Naive thymus-derived CD4-positive, alpha-beta T cell (primary cell): ENCODE results near the gene RNU6-1. TPM values are rescaled to one million over a fixed set of nuclear protein-coding genes. Genes with fewer than 3 reads are reported as not detected.

Source experiments
- ATAC-seq: fragments of 150-1000 bp; cut with Tn5 transposase; 2 replicates; pipeline ENCODE4 v1.10.0; 2021; ENCODE audit warnings: mild to moderate bottlenecking, moderate library complexity
- CTCF ChIA-PET: fragments of 350-600 bp; sonication (Branson Sonifier 250); formaldehyde crosslinking; loops from one replicate; lab custom pipeline; 2021; ENCODE audit warnings: antibody characterized with exemption; lab: Charles Lee
- POLR2A ChIA-PET: fragments of 350-600 bp; sonication (Branson Sonifier 250); formaldehyde crosslinking; loops from one replicate; lab custom pipeline; 2021; ENCODE audit warnings: antibody characterized with exemption, inconsistent platforms; lab: Charles Lee
- DNase-seq, 9 donors: peaks; one replicate each; pipeline versions ENCODE4 v3.0.0 to v3.0.0-alpha.2; 2020 to 2022; ENCODE audit warnings: mixed read lengths in 1 of 9
- H3K27ac ChIP-seq: one replicate; pipeline ENCODE4 v1.7.0; 2013; ENCODE audit warnings: mild to moderate bottlenecking, low read depth, low read length, moderate library complexity
- H3K27me3 ChIP-seq, 2 donors: one replicate each; pipeline ENCODE4 v1.7.0; 2013; ENCODE audit warnings: low read length in 2 of 2, mild to moderate bottlenecking in 2 of 2, moderate library complexity in 2 of 2; ENCODE audit not compliant: control insufficient read depth in 2 of 2, insufficient read depth in 2 of 2
- H3K36me3 ChIP-seq, 3 experiments: 1 replicate in 2 of 3; 2 replicates in 1 of 3; pipeline ENCODE4 v1.7.0; 2013; ENCODE audit warnings: low read length in 3 of 3, mild to moderate bottlenecking in 3 of 3, moderate library complexity in 1 of 3; ENCODE audit not compliant: insufficient read depth in 3 of 3, control insufficient read depth in 2 of 3
- H3K4me1 ChIP-seq, 2 donors: one replicate each; pipeline ENCODE4 v1.7.0; 2013; ENCODE audit warnings: low read length in 2 of 2, mild to moderate bottlenecking in 2 of 2, moderate library complexity in 1 of 2; ENCODE audit not compliant: control insufficient read depth in 2 of 2, insufficient read depth in 2 of 2
- H3K4me3 ChIP-seq: 2 replicates; pipeline ENCODE4 v1.7.0; 2013; ENCODE audit warnings: mild to moderate bottlenecking, low read length
- H3K9me3 ChIP-seq, 3 experiments: 1 replicate in 2 of 3; 2 replicates in 1 of 3; pipeline ENCODE4 v1.7.0; 2013; ENCODE audit warnings: low read length in 3 of 3; ENCODE audit not compliant: control insufficient read depth in 2 of 3
- H3K27ac Mint-ChIP-seq, 9 donors: one replicate each; pipeline ENCODE4 v1.8.0; 2020 to 2022; ENCODE audit warnings: mixed read lengths in 9 of 9, mild to moderate bottlenecking in 8 of 9, moderate library complexity in 5 of 9, inconsistent platforms in 2 of 9
- H3K27me3 Mint-ChIP-seq, 5 donors: one replicate each; pipeline ENCODE4 v1.8.0; 2021 to 2022; ENCODE audit warnings: mixed read lengths in 5 of 5, mild to moderate bottlenecking in 1 of 5
- H3K36me3 Mint-ChIP-seq, 5 donors: one replicate each; pipeline ENCODE4 v1.8.0; 2020 to 2022; ENCODE audit warnings: mixed read lengths in 5 of 5, mild to moderate bottlenecking in 3 of 5, inconsistent platforms in 1 of 5
- H3K4me1 Mint-ChIP-seq, 7 donors: one replicate each; pipeline ENCODE4 v1.8.0; 2020 to 2022; ENCODE audit warnings: mixed read lengths in 7 of 7, mild to moderate bottlenecking in 3 of 7, inconsistent platforms in 1 of 7
- H3K4me3 Mint-ChIP-seq, 10 donors: one replicate each; pipeline ENCODE4 v1.8.0; 2020 to 2022; ENCODE audit warnings: mild to moderate bottlenecking in 10 of 10, mixed read lengths in 10 of 10, moderate library complexity in 6 of 10, inconsistent platforms in 2 of 10
- H3K9me3 Mint-ChIP-seq, 11 donors: one replicate each; pipeline ENCODE4 v1.8.0; 2020 to 2022; ENCODE audit warnings: mixed read lengths in 11 of 11, mild to moderate bottlenecking in 4 of 11, inconsistent platforms in 1 of 11, moderate library complexity in 1 of 11
- intact Hi-C, 2 donors: fragments of 100-400 bp; cut with micrococcal nuclease; formaldehyde crosslinking; loops; one replicate each; pipeline ENCODE4 v1.15.1; 2023
- polyA plus RNA-seq, 2 donors: library from polyadenylated mRNA; unstranded; fragments of 300-500 nt; fragmentation: Illumina TruSeq; gene quantifications; one replicate each; pipeline ENCODE4 v1.2.3, GENCODE V29; 2021
- total RNA-seq, 6 experiments: library from RNA in 5 of 6; stranded (reverse) in 5 of 6; gene quantifications; 1 replicate in 5 of 6; 2 replicates in 1 of 6; pipeline ENCODE4 v1.2.3 and lab custom pipeline; 2021 to 2026

The RNU6-1 gene
- total and polyA plus RNA-seq, 7 experiments from 2014 or later, result not detected

- peaks cover 37 to 39% of the 10 kb centered on the region in 2 donors for H3K4me1 ChIP-seq
- Mint-ChIP-seq H3K27ac (peak overlapping the region in 1 of 9 donors; percentile 12), H3K36me3 (no peaks in the 10 kb centered on the region), H3K4me1 (peaks cover 22 to 75% (median 40%) of the 10 kb centered on the region in 7 donors), H3K27me3 (peaks cover 47 to 85% (median 51%) of the 10 kb centered on the region in 5 donors), H3K4me3 (peak overlapping the region; percentile 76 to 92 (median 84)), H3K9me3 (peaks cover 0 to 4% (median 0%) of the 10 kb centered on the region in 11 donors)
- ATAC-seq (no peak), DNase-seq (peak in 1 of 9 donors; percentile 15)
- H3K9me3 ChIP-seq, result no peaks in the 10 kb centered on the region
- POLR2A ChIA-PET, result no interaction called here
- CTCF ChIA-PET, result interaction anchor here (0.5 to 4.0 kb wide), 4 partner anchors 333 to 888 kb away, joined by 5 to 56 read pairs (median 7); no protein-coding TSS in a partner anchor
- H3K27ac ChIP-seq, result no peak overlapping the region
- H3K4me3 ChIP-seq, result peak overlapping the region; percentile 63
- no peaks in the 10 kb centered on the region for H3K36me3 ChIP-seq
- H3K27me3 ChIP-seq, result peaks cover 0 to 29% of the 10 kb centered on the region in 2 donors
- intact Hi-C loops, result loop anchor here (5.0 to 10.0 kb wide), 6 partner anchors 52 to 1132 kb away; partner anchors contain the start of genes SMAD6 (in 2 of the 2) and SMAD3 (in 1 of the 2)
These were observed 5.1 kb downstream of the RNU6-1 start for GRCh38 chr15:67834581-67835296.

- intact Hi-C loops, result loop anchor here (5.0 to 10.0 kb wide), 4 partner anchors 72 to 779 kb away; partner anchors contain the start of gene SMAD3 (in 1 of the 2)
These were observed 5.9 kb downstream of the RNU6-1 start for GRCh38 chr15:67833710-67834511.

GRCh38 chr15:67832897-67833709, 6.7 kb downstream of the RNU6-1 start:
- peak overlapping the region; percentile 71 to 92 (median 84) for H3K4me3 Mint-ChIP-seq
- no peak for ATAC-seq
- Histone ChIP-seq H3K27ac (no peak overlapping the region), H3K4me1 (peaks cover 31 to 43% of the 10 kb centered on the region in 2 donors), H3K27me3 (peaks cover 5 to 34% of the 10 kb centered on the region in 2 donors), H3K9me3 (no peaks in the 10 kb centered on the region), H3K36me3 (no peaks in the 10 kb centered on the region), H3K4me3 (peak overlapping the region; percentile 59)
- DNase-seq, result peak in 1 of 9 donors; percentile 11
- no peak overlapping the region for H3K27ac Mint-ChIP-seq
- CTCF ChIA-PET, result interaction anchor here (1.0 to 1.4 kb wide), 2 partner anchors 44 to 376 kb away, joined by 3 to 5 read pairs; no protein-coding TSS in a partner anchor
- H3K36me3 Mint-ChIP-seq, result peaks cover 0 to 3% (median 0%) of the 10 kb centered on the region in 5 donors
- intact Hi-C loops, result loop anchor here (5.0 to 10.0 kb wide), 4 partner anchors 71 to 778 kb away; partner anchors contain the start of gene SMAD3 (in 1 of the 2)
- POLR2A ChIA-PET, result no interaction called here
- H3K27me3 Mint-ChIP-seq, result peaks cover 54 to 93% (median 62%) of the 10 kb centered on the region in 5 donors
- peaks cover 0 to 2% (median 0%) of the 10 kb centered on the region in 11 donors for H3K9me3 Mint-ChIP-seq
- H3K4me1 Mint-ChIP-seq, result peaks cover 28 to 74% (median 47%) of the 10 kb centered on the region in 7 donors

More at GRCh38 chr15:67833710-67834511, 5.9 kb downstream of the RNU6-1 start:
- H3K4me3 Mint-ChIP-seq, result peak overlapping the region; percentile 76 to 92 (median 84)
- Histone ChIP-seq H3K27me3 (peaks cover 5 to 29% of the 10 kb centered on the region in 2 donors), H3K4me1 (peaks cover 34 to 43% of the 10 kb centered on the region in 2 donors), H3K9me3 (no peaks in the 10 kb centered on the region), H3K36me3 (no peaks in the 10 kb centered on the region), H3K27ac (no peak overlapping the region), H3K4me3 (peak overlapping the region; percentile 59)
- ChIA-PET POLR2A (no interaction called here), CTCF (interaction anchor here (1.2 kb wide), 1 partner anchor 333 kb away, joined by 8 read pairs; no protein-coding TSS in a partner anchor)
- H3K27me3 Mint-ChIP-seq, result peaks cover 47 to 89% (median 56%) of the 10 kb centered on the region in 5 donors
- DNase-seq (peak in 4 of 9 donors; percentile 34 to 54 (median 45)), ATAC-seq (peak; percentile 51)
- peaks cover 0 to 3% (median 0%) of the 10 kb centered on the region in 5 donors for H3K36me3 Mint-ChIP-seq
- H3K4me1 Mint-ChIP-seq, result peaks cover 27 to 74% (median 46%) of the 10 kb centered on the region in 7 donors
- H3K27ac Mint-ChIP-seq, result peak overlapping the region in 1 of 9 donors; percentile 48
- H3K9me3 Mint-ChIP-seq, result peaks cover 0 to 3% (median 0%) of the 10 kb centered on the region in 11 donors

- Mint-ChIP-seq H3K9me3 (peaks cover 0 to 2% (median 0%) of the 10 kb centered on the region in 11 donors), H3K36me3 (peaks cover 0 to 3% (median 0%) of the 10 kb centered on the region in 5 donors), H3K27me3 (peaks cover 55 to 85% (median 63%) of the 10 kb centered on the region in 5 donors), H3K27ac (no peak overlapping the region), H3K4me3 (peak overlapping the region in 3 of 10 donors; percentile 38 to 92 (median 71)), H3K4me1 (peaks cover 28 to 68% (median 44%) of the 10 kb centered on the region in 7 donors)
- DNase-seq (no peak), ATAC-seq (no peak)
- Histone ChIP-seq H3K36me3 (no peaks in the 10 kb centered on the region), H3K27ac (no peak overlapping the region), H3K4me3 (no peak overlapping the region), H3K27me3 (peaks cover 5 to 34% of the 10 kb centered on the region in 2 donors), H3K9me3 (no peaks in the 10 kb centered on the region), H3K4me1 (peaks cover 31 to 44% of the 10 kb centered on the region in 2 donors)
- intact Hi-C loops, result loop anchor here (5.0 to 10.0 kb wide), 4 partner anchors 70 to 777 kb away; partner anchors contain the start of gene SMAD3 (in 1 of the 2)
- CTCF ChIA-PET, result interaction anchor here (0.6 to 1.4 kb wide), 4 partner anchors 45 to 375 kb away, joined by 3 to 5 read pairs (median 3); no protein-coding TSS in a partner anchor
- POLR2A ChIA-PET, result no interaction called here
These were observed 7.8 kb downstream of the RNU6-1 start for GRCh38 chr15:67832031-67832551.

- H3K9me3 ChIP-seq, result no peaks in the 10 kb centered on the region
- Mint-ChIP-seq H3K27ac (no peak overlapping the region), H3K4me1 (peaks cover 25 to 67% (median 43%) of the 10 kb centered on the region in 7 donors), H3K27me3 (peaks cover 54 to 79% (median 65%) of the 10 kb centered on the region in 5 donors), H3K36me3 (peaks cover 0 to 3% (median 0%) of the 10 kb centered on the region in 5 donors), H3K9me3 (peaks cover 0 to 2% (median 0%) of the 10 kb centered on the region in 11 donors), H3K4me3 (no peak overlapping the region)
- no peaks in the 10 kb centered on the region for H3K36me3 ChIP-seq
- intact Hi-C loops, result loop anchor here (5.0 to 10.0 kb wide), 4 partner anchors 69 to 777 kb away; partner anchors contain the start of gene SMAD3 (in 1 of the 2)
- peaks cover 5 to 34% of the 10 kb centered on the region in 2 donors for H3K27me3 ChIP-seq
- no peak for ATAC-seq
- DNase-seq, result no peak
- CTCF ChIA-PET, result no interaction called here
- H3K4me3 ChIP-seq, result no peak overlapping the region
- H3K27ac ChIP-seq, result no peak overlapping the region
- POLR2A ChIA-PET, result no interaction called here
- peaks cover 29 to 44% of the 10 kb centered on the region in 2 donors for H3K4me1 ChIP-seq
These were observed 8.5 kb downstream of the RNU6-1 start for GRCh38 chr15:67831363-67831762.
